Stimulated activated CD4-positive, alpha-beta T cell treated with anti-CD3 and anti-CD28 coated beads, Interleukin-4, amount 100 ng/mL, for 24 hours (primary cell): Measurements from ENCODE around the gene CDC123.
"Not testable (repeated sequence)": the region's sequence is repeated elsewhere in the genome, so short reads cannot be mapped to it uniquely, and the experiment has no call there.

Source experiments
- DNase-seq: peaks from one replicate; pipeline ENCODE4 v3.0.0-alpha.2; 2020

The CDC123 gene

DNA sequence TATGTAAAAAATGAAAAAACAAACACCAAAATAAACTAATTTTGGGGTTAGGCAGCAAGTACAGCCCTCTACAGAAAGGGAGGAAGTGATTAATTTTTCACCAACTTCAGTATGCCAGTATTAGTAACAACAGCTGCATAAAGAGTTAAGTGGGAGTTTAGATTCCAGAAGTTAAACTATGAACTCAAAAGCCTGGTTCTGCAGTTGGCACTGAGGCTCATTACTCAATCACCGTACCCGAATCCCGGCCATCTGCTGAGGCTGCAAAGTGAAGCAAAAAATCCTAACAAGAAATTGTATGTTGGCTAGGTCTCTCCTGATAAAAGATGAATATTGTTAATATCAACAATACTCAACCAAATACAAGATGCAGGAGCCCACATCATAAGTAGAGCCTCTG, 4.3 kb upstream of the CDC123 start:
- no peak for DNase-seq

DNA sequence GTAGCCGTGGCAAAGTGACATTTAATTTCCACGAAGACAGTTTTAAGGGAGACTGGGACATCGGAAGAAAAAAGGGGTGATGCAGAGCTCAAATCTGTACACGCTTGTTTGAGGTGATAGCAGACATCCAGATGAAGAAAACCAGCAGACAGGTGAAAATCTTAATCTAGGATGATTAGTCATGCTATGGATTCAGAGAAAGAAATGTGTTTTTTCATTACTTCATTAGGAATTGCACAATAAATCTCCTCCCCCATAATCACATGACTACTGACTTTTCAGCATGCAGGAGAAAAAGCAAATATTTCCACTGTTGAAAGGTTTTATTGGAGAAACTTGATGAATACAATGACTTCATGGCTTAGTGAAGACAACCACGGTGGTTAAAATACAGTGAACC, 2.8 kb upstream of the CDC123 start:
- no peak for DNase-seq

DNA sequence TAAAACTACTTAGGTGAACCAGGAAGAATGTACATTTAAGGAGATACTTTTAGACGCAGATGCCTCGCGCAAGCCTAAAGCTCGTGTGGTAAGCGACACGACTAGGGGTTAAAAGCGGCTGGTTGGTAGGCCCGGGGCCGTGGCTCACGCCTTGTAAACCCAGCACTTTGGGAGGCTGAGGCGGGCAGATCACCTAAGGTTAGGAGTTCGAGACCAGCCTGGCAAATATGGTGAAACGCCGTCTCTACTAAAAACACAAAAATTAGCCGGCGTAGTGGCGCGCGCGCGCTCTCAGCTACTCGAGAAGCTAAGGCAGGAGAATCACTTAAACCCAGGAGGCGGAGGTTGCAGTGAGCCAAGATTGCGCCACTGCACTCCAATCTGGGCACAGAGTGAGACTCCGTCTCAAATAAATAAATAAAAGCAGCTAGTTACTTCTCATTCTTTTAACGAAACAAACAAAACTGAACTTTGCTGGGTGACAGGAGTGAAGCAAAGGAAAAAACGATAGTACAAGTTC, 1.2 kb upstream of the CDC123 start:
- peak; percentile 31 for DNase-seq

DNA sequence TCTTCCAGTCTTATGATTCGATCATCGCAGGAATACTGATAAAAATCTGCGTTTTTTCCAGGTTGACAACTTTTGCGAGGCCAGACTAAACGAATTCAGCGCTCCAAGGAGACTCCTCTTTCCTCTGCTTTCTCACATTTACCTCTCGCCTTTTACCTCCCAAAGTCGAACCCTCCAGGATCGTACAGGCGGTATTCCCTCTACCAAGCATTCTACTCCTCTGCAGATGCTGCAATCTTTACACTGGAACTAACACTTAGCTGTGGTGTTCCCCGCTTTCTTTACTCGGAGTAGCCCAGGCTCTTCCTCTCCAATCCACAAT, 746 bp upstream of the CDC123 start:
- DNase-seq: no peak

DNA sequence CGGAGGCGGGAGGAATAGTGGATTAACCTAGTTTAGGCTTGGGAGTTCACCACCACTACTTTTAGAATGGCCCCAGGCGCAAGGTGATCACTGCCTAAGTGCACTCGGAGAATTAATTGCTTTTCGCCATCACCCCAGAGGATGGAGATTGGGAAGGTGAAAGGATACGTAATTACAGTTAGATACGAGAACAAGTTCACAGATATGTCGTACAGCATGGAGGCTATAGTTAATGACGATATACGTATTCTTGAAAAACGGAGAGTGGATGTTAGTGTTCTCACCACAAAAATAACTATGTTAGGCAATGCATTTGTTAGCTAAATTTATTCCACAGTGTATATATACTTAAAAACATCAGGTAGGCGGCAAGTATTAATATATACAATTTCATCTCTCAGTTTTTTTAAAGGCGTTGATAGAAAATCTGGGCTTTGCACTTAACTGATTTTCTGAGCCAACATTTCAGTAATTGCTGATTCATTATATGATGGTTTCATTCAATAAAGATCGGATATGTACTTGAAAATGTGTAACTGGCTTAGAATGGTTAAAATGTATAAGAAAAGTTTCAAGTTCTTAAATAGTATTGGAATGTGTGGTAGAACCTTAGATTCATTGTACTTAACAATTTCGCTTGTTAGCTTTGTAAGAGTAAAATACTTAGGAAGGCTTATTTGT, 683 bp downstream of the CDC123 start:
- no peak for DNase-seq

DNA sequence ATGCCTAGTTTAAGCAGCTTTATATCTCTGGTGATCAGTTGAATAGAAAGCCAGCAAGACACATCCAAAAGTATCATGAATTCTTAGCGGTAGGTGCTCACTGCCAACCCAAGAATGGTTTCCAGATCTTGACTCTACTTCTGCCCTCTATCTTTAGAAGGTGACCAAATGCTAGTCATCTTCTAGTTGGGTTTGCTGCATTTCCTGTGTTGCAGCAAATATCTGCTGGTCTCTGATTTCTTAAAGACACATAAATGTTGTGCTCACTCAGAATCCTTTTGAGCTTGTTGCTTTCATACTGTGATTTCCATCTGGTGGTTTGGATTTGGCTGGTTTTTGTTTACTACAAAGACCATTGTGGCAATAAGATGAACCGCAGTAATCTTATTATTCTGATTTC, 2.2 kb downstream of the CDC123 start:
- DNase-seq: no peak

DNA sequence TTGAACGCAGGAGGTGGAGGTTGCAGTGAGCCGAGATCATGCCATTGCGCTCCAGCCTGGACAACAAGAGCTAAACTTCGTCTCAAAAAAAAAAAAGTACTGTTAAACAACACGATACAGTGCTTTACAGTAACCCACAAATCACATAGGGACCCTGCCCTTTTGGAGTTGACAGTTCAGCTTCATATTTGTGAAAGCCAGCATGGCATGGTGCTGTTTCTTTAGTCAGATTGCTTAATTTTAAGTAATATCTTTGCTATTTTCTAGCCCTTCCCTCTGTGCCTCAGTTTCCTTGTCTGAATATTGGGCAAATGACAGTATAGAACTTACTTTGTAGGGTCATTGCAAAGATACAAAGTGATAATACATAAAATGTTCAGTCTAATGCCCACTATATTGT, 4.9 kb downstream of the CDC123 start:
- DNase-seq: no peak

DNA sequence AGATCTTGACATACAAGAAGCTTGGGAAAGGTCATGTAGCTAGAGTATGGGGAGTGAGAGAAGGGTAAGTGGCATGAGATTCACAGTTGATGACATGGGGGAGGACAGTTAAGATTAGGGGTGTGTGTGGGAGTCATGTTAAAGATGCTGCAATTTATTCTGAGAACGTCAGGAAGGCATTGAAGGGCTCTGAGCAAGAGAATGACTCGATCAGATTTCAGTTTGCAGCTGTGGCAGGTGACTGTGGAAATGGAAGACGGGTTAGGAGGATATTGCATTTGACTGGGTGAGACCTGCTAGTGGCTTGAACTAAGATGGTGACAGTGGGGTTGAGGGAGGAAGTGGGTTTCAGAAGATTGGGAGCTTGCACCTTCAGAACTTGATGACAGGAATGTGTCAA, 5.6 kb downstream of the CDC123 start:
- DNase-seq: no peak

DNA sequence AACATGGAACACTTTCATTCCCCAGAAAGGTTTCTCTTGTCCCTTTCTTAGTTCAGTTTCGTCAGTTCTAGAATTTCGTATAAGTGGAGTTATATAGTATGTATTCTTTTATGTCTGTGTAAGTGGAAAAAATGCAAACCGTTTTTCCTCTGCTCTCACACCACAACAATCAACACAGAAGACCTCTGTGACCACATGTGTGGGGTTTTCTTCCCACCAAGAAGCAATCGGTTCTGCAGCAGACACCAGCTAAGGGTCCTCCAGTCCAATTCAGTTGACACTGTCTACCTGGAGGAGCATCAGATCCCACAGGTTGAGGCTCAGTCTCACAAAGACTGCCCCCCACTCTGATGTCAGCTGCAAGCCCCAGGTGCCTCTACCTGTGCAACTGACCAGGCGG, 6.2 kb downstream of the CDC123 start:
- DNase-seq: no peak

DNA sequence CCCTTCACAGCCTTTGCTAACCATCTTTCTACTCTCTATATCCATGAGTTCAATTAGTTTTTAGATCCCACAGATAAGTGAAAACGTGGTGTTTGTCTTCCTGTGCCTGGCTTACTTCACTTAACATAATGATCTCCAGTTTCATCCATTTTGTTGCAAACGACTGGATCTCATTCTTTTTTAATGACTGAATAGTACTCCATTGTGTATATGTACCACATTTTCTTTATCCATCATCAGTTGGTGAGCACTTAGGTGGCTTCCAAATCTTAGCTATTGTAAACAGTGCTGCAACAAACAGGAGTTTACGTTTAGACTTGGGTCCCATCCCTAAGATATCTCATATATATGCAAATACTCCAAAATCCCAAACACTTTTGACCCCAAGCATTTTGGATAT, 9.1 kb downstream of the CDC123 start:
- DNase-seq: no peak

DNA sequence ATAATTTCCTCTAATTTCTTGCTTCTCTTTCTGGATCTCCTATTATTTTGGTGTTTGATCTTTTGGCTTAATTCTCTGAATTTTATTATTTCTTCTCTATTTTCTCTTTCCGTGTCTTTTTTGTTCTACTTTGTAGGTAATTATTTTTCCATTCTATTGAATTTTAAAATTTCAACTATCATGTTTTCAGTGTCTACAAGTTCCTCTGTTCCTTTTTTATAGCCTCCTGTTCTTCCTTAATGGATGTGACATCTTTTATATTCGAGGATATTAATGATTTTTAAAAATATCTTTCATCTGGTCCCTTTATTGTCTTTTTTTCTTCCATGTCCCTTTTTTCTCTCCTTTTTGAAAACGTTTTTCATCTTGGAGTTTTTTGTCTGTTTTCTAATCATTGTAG, 11.1 kb downstream of the CDC123 start:
- no peak for DNase-seq

DNA sequence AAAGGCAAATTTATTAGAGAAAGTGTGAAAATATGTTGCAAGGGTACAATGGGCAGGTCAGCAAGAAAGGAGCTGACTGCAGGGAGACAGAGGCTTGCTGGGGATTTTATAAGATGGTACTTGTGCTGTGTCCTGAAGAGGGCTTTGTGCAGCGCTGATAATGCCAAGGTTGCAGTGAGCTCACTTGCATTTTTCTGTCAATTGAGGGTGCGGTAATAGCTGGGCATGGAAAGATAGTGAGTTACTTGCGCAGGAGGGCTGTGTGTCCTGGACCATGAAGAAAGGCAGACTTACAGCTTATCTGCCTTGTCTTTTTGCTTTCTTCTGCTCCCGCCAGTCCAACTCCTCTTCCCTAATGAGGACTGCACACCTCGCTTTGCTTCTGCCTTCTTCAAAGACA, 12.5 kb downstream of the CDC123 start:
- no peak for DNase-seq

DNA sequence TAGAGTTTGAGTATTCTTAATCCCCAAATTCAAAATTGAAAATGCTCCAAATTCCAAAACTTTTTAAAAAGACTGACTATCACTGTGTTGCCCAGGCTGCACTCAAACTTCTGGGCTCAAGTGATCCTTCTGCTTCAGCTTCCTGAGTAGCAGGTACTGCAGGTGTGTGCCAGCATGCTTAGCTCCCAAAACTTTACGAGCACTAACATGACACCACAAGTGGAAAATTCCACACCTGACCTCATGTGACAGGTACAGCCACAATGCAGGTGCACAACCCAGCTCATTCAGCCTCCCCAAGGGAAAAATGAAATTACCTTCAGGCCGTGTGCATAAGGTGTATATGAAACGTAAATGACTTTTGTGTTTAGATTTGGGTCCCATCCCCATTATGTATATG, 16.5 kb downstream of the CDC123 start:
- no peak for DNase-seq

DNA sequence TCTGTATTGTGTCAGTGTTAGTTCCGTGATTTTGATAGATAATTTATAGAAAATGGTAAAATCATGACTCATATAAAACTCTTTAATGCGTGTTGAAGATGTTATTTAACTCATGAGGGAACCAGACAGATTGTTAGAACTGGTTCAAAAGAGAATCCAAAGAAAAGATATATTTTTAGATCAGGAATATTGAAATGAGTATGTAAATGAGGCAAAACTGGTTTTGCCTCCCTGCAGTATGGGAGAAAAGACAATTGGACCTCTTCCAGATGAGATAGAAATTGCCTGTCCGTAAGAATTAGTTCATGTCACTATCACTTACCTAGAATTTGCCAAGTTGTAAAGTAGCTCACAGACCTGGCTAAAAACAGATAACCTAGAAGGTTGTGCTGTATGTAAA, 17.6 kb downstream of the CDC123 start:
- DNase-seq: no peak

DNA sequence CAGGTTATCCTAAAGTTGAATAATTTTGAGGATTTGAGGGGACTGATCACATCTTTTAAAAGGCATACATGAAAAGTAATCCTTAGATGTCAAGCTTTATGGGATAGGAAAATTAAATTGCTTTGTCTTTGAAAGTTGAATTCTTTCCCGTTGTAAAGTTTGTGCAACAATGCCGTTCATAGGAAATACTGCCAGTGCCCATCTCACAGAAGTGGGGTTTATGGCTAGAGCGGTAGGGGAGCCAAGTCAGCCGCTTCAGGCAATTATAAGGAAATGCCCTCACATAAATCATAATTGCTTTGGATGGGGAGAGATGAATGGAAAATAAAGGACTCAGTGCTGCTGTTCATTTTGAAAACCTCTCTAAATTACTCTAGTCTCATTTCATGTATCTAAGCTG, 18.1 kb downstream of the CDC123 start:
- no peak for DNase-seq

DNA sequence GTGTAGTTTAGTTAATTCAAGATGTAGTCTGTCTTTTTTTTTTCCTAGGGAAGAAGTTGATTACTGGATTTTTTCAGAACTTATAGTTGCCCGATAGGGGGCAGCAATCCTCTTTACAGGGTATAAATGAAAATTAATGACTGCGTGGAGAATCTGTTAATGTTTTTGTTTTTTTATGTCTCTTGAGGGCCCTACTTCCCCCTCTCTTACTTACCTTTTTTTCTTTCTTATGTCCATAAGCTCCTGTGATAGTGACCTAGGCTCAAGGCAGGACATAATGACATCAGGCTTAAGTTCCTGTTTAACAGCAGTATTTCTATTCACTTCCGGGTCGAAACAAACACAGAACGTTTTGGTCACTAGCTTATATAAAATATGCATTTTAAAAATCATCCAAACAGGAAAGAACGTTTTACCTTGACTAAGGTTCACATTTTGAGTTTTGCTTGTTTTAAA, 18.8 kb downstream of the CDC123 start:
- DNase-seq: peak; percentile 57

DNA sequence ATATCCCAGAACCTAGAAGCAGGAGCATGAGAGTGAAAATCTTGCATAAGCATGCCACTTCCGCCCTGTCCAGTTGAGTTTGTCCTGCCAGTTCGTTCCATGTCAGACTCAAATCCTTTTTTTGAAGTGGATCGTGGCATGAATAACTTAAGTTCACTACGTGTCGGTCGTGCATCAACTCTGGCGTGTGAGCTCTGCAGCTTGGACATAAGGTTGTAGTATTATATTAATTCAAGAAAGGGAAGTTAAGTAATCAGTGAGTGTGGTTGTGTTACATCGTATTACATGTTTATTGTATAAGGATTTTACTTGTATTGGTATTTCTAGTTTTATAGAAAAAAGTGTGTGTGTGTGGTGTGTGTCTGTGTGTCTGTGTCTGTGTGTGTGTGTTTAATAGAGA, 23.0 kb downstream of the CDC123 start:
- no peak for DNase-seq

DNA sequence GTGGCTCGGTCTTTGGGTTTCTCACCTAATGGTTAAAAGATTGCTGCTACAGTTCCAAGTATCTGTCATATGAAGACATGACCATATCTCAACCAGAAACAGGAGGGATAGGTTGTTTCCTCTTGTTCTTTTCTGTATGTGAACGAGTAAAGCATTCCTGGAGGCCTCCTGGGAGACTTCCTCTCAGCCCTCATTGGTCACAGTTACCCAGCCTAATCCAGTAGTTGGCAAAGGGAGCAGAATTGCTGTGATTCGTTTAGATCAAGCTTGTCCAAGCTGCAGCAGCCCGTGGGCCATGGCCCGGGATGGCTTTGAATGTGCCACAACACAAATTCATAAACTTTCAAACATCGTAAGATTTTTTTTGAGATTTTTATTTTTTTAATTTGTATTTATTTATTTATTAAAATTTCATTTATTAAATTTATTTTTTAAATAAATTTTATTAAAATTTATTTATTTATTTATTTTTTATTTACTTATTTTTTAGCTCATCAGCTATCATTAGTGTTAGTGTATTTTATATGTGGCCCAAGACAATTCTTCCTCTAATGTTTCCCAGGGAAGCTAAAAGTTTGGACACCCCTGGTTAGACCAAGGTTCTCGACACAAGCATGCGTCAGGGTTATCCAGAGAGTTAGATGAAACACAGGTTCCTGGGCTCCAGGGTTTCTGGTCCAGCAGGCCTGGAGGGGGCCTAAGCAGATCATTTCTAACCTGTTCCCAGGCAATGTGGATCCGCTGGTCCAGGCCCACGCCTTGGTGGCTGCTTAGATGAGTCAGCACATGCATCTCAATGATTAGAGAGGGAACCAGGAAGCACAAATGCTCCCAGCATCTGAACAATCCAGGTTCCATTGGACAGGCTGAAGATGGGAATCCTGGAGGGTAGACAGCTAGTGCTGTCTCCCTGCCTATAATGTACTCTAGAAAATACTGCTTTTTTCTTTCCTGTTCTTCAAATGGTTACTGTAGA, 25.6 kb downstream of the CDC123 start:
- DNase-seq: no peak

DNA sequence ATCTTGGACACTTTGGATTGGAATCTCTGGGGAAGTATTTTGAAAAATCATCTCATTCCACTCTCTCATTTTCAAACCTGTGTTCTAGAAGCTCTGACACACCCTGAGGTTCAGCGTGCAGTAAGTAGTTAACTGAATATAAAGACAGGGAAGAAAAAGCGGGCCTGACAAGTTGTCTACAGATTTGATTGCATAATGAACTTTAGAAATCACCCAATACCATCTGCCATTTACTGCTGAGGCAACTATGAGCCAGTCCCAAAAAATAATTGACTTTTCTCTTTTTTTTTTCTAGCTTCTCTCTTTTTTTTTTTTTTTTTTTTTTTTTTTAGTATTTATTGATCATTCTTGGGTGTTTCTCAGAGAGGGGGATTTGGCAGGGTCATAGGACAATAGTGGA, 29.5 kb downstream of the CDC123 start:
- no peak for DNase-seq

DNA sequence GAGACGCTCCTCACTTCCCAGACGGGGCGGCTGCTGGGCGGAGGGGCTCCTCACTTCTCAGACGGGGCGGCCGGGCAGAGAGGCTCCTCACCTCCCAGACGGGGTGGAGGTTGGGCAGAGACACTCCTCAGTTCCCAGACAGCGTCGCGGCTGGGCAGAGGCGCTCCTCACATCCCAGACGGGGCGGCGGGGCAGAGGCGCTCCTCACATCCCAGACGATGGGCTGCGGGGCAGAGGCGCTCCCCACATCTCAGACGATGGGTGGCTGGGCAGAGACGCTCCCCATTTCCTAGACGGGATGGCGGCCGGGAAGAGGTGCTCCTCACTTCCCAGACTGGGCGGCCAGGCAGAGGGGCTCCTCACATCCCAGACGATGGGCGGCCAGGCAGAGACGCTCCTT, 30.4 kb downstream of the CDC123 start:
- not testable (repeated sequence) for DNase-seq

DNA sequence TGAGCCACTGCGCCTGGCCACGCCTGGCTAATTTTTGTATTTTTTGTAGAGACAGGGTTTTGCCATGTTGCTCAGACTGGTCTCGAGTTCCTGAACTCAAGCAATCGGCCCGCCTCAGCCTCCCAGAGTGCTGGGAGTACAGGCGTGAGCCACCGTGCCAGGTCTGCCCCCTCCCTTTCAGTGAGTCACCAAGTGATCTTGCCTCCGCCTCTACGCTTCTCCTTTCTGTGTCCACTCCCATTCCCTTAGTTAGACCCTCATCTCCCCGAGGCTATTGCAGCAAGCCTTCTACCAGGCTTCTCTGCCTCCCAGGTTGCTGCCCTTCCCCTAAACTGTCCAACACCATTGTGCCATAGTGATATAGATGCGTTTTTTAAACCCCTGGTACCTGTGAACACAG, 32.9 kb downstream of the CDC123 start:
- DNase-seq: no peak

DNA sequence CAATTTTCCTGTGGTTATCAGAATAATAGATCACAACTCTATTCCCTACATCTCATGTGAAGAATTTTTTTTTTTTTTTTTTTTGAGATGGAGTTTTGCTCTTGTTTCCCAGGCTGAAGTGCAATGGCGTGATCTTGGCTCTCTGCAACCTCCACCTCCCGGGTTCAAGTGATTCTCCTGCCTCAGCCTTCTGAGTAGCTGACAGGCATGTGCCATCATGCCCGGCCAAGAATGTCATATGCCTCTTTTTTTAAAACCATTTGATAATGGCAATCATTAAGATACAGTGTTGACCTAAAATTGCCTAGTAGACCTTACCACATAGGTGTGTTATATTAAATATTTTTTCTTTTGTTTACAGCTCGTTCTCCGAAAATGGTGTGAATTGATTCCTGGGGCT, 38.7 kb downstream of the CDC123 start:
- DNase-seq: not testable (repeated sequence)

DNA sequence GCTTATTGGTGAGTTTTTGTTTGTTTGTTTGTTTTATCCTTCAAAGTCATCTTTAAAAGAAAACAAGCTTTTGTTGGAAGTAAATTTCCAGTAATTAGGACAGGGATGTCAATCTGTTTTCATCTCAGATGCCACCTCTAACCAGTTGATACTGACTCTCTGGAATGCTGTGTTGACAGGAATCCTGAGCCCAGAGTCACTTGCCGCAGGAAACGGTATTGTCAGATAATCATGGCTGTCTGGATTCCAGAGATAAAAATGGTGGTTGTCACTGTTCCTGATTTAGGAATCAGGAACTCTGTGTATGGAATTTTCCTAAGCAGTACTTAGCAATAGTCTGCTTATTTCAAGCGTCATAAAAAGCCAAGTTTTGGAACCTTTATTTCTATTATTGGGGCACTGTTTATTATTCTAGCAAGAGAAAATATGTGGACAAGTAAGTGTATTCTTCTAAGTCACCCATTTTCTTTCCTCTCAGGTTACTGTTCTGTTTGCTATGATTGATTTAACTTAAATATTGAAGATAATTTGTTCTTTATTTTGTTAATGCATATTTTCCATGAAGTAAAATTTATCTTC, 39.2 kb downstream of the CDC123 start:
- no peak for DNase-seq

DNA sequence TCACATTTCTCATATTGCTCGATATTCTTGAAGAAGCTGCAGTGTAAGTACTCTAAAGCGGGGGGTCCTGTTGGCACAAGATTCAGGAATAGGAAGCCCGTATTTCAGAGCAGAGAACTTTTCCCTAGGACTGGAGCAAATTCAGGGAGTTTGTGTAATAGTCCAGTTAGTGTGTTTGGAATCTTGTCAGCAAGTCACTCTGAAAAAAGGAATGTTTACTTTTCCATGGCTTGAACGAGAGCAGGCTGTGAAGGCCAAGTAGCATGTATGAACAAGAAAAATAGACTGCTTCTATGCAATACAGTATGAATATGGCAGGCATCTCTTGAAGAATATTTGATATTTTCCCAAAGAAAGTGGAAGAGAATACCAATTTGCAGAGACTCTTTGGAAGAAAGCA, 39.8 kb downstream of the CDC123 start:
- no peak for DNase-seq
